Stimulated activated CD8-positive, alpha-beta memory T cell treated with anti-CD3 and anti-CD28 coated beads, Interleukin-2, amount 100 ng/mL, for 48 hours (primary cell): Measurements from ENCODE around the gene TMEM129.
"Not testable (repeated sequence)": the region's sequence is repeated elsewhere in the genome, so short reads cannot be mapped to it uniquely, and the experiment has no call there.

Experiments
- DNase-seq, 2 donors: peaks; one replicate each; pipeline ENCODE4 v3.0.0-alpha.2; 2020; ENCODE audit warnings: low read depth in 2 of 2

The TMEM129 gene

DNA sequence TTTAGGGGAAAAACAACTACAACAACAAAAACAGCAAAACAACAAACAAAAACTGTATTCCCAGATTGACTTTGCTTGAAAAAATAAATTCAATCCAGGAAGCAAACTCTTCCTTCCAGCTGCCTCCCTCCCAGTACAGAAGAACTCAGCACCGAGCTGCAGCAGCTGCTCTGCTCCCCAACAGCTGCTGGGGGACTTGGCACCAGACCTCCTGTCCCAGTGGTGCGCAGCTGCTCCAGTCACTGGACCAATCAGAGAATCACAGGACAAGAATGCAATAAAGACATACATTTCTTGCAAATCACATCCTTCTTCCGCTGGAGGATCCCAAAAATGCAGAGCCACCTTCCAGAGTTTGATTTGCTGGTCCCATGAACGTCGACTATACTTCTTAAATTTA lies 25.2 kb downstream of the TMEM129 start:
- DNase-seq = no peak

- peak; percentile 52 to 60 for DNase-seq
Measured at GRCh38 chr4:1693131-1693896, 27.8 kb downstream of the TMEM129 start.

DNA sequence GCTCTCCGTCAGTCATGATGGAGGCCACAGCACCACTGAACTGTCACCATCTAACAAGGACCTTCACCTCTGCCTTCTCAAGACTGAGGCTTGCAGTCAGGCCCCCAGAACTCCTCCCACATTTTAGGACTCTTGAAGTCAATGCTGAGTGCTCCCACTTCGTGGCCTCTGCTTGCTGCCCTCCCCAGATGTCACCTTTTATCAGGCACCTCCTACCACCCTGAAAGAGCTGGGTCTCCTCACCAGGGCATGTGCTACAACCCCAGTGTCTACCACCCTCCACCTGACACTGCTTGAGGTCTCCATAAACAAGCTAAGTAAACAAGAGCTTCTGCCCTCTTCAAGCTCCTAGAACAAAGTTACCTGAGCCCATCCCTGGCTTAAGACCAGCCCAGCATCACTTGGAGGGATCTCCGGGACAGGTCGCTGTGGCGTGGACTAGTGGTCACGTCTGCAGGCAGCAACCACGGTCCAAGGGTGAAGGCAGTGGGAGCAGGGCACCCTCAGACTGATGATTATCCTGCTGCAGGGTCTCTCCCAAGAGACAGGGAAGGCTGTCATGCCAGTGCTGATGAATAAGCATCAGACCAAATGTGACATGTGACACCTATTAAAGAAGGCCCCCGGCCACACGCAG lies 29.3 kb downstream of the TMEM129 start:
- no peak for DNase-seq

- no peak for DNase-seq
Measured at GRCh38 chr4:1690698-1691097, 30.4 kb downstream of the TMEM129 start.

- no peak for DNase-seq
Measured at GRCh38 chr4:1686440-1687036, 34.6 kb downstream of the TMEM129 start.

- DNase-seq = no peak
Measured at GRCh38 chr4:1685235-1686150, 35.6 kb downstream of the TMEM129 start.

DNA sequence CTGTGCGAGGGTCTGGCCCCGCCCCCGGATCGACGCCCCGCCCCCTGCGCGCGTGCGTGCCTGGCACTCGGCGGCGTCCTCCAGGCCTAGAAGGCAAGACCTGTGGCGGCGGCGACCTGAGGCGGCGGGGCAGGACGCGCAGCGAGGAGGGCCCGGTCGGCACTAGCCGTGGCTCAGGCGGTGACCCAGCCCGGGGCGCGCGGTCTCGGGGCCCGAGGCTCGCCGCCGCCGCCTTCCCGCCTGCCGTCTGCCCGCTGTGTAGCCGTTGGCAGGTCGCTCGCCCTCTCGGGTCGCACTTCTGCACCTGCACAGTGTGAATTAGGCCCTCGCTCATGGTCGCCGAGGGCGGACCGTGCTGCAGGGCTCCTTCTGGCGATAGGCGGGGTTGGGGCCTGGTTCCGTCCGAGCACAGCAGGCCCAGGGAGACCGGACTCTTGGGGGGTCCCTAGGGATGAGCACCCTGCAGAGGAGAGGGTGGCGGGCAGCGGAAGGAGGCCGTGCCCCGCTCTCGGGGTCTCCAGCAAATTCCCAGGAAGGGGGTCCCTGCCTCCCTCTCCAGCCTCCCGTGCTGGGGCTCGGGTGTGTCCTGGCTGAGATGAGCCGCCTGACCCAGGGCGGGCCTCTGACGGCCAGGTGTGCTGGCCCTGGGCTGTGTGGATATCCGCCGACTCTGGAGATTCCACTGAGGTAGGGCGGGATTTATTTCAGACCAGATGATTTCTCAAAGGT lies 36.5 kb downstream of the TMEM129 start:
- DNase-seq = peak in 1 of 2 donors; percentile 93

DNA sequence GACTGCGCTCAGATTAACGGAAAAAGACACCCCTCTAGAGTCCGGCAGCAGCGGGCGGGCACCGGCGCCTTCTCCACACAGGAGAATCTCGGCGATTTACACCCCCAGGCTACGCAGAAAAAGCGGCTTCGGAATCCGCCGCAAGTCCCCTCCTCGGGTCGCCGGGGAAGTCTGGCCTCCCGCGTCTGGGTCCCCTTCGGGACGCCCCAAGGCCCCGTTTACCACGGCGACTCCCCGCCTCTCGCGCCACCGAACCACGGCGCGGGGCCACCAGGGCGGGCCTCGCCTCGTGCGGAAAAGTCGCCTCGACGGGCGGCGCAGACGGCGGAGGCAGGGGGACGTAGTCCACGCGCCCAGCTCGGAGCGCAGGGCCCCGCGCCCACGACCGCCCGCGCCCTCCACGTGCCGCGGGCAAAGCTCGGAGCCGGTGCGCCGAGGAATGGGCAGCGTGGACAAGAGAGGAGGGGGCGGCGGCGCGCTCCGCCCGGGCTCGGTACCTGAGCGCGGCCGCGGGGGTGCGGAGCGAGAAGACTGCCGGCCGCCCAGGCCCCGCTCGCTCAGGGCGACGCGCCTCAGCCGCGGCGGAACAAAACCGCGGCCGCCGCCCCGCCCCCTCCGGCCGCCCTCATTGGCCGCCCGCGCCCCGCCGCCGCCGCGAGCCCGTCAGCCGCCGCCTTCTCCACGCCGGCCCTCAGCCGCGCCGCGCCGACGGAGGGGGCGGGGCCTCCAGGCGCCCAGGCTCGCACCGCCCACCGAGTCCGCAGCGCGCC lies 37.2 kb downstream of the TMEM129 start, which contains the start of gene FAM53A:
TSS of gene FAM53A (minus strand) at position 578 of the 770 bp plus-strand sequence. CDS start 15,572 bp downstream, outside the sequence.
- DNase-seq = peak in 1 of 2 donors; percentile 95

GRCh38 chr4:1683261-1683735 lies 37.8 kb downstream of the TMEM129 start:
- no peak for DNase-seq

- no peak for DNase-seq
Measured at GRCh38 chr4:1682860-1683259, 38.3 kb downstream of the TMEM129 start.

- DNase-seq = no peak
Measured at GRCh38 chr4:1678244-1678643, 42.9 kb downstream of the TMEM129 start.

DNA sequence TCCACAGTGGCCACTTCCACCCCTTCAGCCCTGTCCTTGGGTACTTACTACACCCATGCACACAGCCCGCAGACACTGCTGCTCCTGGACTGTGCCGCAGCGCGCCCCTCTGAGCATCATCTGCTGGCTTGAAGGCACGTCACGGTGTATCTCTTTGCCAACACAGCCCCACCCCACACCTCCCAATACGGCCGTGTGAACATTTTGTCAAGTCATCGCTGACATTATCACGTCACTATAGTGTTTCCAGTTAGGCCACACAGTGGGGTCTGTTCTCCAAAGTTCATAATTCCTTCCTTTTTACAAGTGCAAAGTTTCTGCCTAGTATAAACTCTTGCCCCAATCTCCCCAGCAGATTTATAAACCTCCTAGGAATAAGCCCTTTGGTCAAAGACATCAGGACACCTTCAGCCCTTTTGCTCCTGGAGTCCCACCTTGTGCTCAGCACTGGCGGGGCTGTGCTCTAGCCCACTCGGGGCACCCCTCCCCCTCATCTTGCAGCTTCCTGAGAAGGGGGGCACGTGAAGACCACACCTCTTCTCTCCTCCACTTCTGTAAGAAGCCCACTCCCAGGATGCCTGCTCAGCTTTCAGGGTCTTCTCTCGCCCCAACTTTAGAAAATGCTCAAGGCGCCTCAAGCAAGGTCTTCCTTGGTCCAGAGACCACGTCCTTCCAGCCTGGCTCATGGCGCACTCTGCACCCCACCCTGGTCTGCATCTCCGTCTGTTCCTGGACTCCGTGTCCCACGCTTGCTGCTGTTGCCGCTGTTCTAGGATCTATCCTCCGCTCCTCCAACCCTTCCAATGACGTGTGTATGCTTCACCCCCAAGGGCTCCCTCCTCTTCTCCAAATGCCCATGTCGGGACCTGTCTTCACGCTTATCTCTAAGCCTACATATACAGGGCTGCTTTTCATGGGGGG lies 44.3 kb downstream of the TMEM129 start:
- no peak for DNase-seq

DNA sequence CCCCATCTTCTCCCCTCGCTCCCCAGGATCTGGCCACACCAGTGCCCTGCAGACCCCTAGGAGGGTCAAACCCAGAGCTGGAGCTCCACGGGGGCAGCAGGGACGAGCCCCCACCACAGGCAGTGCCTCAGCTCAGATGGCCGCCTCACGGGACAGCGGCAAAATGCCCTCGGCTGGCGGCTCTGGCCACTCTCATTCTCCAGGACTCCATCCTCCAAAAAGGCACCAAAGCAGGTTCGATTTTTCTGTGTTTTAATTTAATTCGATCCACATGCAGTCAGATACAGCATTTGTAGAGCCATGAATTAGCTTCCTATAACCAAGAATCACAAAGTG lies 45.4 kb downstream of the TMEM129 start:
- DNase-seq = no peak

- no peak for DNase-seq
Measured at GRCh38 chr4:1675136-1675801, 45.9 kb downstream of the TMEM129 start.

DNA sequence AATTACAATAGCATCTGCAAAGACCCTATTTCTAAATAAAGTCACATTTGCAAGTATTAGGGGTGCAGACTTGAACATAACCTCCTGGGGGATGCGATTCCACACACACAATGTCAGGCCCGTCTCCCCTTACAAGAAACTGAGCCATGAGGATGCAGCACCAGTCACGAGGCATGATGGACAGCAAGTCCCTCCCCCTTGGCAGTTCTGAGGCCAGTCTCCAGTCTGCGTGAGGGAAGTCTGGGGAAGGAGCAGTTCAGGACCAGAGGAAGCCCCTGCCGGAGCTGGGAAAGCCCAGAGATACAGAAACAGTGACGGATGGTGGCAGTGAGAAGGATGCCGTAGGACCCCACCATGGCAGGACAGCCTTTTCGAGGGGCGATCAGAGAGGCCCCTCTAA lies 46.4 kb downstream of the TMEM129 start:
- DNase-seq = no peak

GRCh38 chr4:1673671-1674070 lies 47.5 kb downstream of the TMEM129 start:
- DNase-seq = no peak

GRCh38 chr4:1671011-1671410 lies 50.1 kb downstream of the TMEM129 start:
- DNase-seq = not testable (repeated sequence)

DNA sequence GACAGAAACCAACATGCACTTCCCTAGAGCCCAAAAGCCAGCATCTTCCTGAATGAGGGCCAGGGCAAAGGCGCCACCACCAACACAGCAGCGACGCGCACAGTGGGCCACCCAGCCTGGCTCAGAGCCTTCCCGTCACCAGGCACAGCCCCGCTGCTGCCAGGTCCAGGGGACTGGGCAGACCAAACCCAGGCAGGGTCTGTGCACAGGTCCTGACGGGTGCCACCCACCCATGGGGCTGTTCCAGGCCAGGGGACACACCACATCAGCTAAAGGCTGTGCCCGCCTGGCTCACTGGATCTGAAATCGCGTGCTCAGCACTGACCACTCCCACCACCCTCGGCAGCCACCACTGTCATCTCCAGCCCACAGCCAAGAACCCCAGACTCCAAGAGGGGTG lies 50.8 kb downstream of the TMEM129 start:
- DNase-seq = no peak

DNA sequence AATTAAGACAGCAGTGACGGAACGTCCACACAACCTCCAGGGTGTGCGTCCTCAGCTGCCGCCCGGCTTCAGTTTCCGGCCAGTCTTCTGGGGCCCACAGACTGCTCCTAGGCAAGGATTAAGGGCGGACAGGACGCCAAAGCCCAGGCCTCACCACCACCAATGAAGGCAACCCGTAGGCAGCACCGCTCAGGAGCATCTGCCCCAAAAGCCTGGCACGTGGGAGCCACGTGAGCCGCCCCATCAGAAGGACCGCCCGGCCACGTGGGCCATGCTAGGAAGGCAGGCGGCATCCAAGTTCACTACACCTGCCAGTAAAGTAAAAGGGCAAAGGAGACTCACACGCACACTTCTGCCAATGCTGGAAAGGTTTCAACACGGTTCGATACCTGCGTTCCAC lies 51.3 kb downstream of the TMEM129 start:
- DNase-seq = no peak
